Mesothelial cell of epicardium (in vitro differentiated cells): ENCODE results near the gene PEAK1. TPM values are rescaled to one million over a fixed set of nuclear protein-coding genes. Genes with fewer than 3 reads are reported as not detected.
A peak's percentile ranks its signal among the peaks of the same experiment; 100 is the strongest.

Experiments used
- DNase-seq, 2 experiments: peaks; one replicate each; pipeline ENCODE4 v3.0.0; 2021; ENCODE audit warnings: low spot score in 2 of 2; ENCODE audit not compliant: unreplicated experiment in 2 of 2
- H3K27ac Mint-ChIP-seq: 2 replicates; pipeline ENCODE4 v1.8.0; 2021; ENCODE audit warnings: mixed read lengths
- H3K27me3 Mint-ChIP-seq: 2 replicates; pipeline ENCODE4 v1.8.0; 2021; ENCODE audit warnings: low read depth, mixed read lengths
- H3K36me3 Mint-ChIP-seq: 2 replicates; pipeline ENCODE4 v1.8.0; 2021; ENCODE audit warnings: mixed read lengths
- H3K4me1 Mint-ChIP-seq: 2 replicates; pipeline ENCODE4 v1.8.0; 2021; ENCODE audit warnings: mixed read lengths
- H3K4me3 Mint-ChIP-seq: 2 replicates; pipeline ENCODE4 v1.8.0; 2021; ENCODE audit warnings: mild to moderate bottlenecking, moderate library complexity, mixed read lengths
- H3K9me3 Mint-ChIP-seq: 2 replicates; pipeline ENCODE4 v1.8.0; 2021; ENCODE audit warnings: mixed read lengths
- CTCF ChIP-seq: fragments of 200-600 bp; sonication (generic); IDR thresholded peaks from one replicate; pipeline ENCODE4 v1.5.0; 2021; ENCODE audit warnings: antibody characterized with exemption; ENCODE audit not compliant: unreplicated experiment
- total RNA-seq: library from RNA; stranded (reverse); gene quantifications from 3 replicates; pipeline ENCODE4 v1.2.1, GENCODE V29; 2021

Gene PEAK1
- total RNA-seq, 1 donor from 2014 or later = 92.3 TPM

- Mint-ChIP-seq H3K4me3 (no peak overlapping the region), H3K36me3 (peaks cover 31% of the 10 kb centered on the region), H3K27ac (peak overlapping the region; percentile 41), H3K9me3 (no peaks in the 10 kb centered on the region), H3K4me1 (peaks cover 28% of the 10 kb centered on the region), H3K27me3 (no peaks in the 10 kb centered on the region)
- TF ChIP-seq CTCF = no peak
- no peak for DNase-seq
Observed at GRCh38 chr15:77052556-77052955, 367.3 kb downstream of the PEAK1 start.

Other genes with a start within 250 kb of the PEAK1 start
- 70.5 to 72.7 TPM (median 72.4 TPM) in 3 replicates for gene HMG20A, start 784 bp upstream of the PEAK1 start, total RNA-seq
- 16.5 to 18.7 TPM (median 18.0 TPM) in 3 replicates for gene LINGO1, start 212.8 kb upstream of the PEAK1 start, total RNA-seq